HEK293 (cell line): ENCODE results near the gene NTNG1.

Source experiments
- CTCF ChIA-PET: fragments of 350-600 bp; formaldehyde crosslinking; extraction: SDS; loops from one replicate; lab custom pipeline; 2021; ENCODE audit warnings: antibody characterized with exemption; lab: Yijun Ruan, JAX
- POLR2A ChIA-PET: fragments of 300-600 bp; formaldehyde crosslinking; extraction: SDS; loops from one replicate; lab custom pipeline; 2020; ENCODE audit warnings: antibody characterized with exemption, inconsistent platforms; lab: Yijun Ruan, JAX
- H3K27ac ChIP-seq: fragments of 200-500 bp; sonication (Bioruptor generic); 2 replicates; pipeline ENCODE4 v1.5.1; 2014; ENCODE audit warnings: low read depth, low read length, control low read depth, inconsistent platforms; ENCODE audit errors: extremely low read depth
- H3K36me3 ChIP-seq, 2 experiments: fragments of 200-500 bp in 1 of 2; sonication (Bioruptor generic) in 1 of 2; 1 replicate in 1 of 2; 2 replicates in 1 of 2; pipeline ENCODE4 v1.5.1; 2014 to 2017; ENCODE audit warnings: inconsistent platforms in 2 of 2, low read length in 2 of 2; ENCODE audit not compliant: control insufficient read depth in 2 of 2, insufficient read depth in 1 of 2
- H3K4me1 ChIP-seq: fragments of 200-500 bp; sonication (Bioruptor generic); 2 replicates; pipeline ENCODE4 v1.5.1; 2014; ENCODE audit warnings: mild to moderate bottlenecking, low read length, inconsistent platforms; ENCODE audit not compliant: control insufficient read depth, insufficient read depth
- H3K4me3 ChIP-seq: 2 replicates; pipeline ENCODE4 v1.5.1; 2011; ENCODE audit warnings: low read depth, mild to moderate bottlenecking, control low read depth, low read length, moderate library complexity
- H3K9me3 ChIP-seq: fragments of 200-500 bp; sonication (Bioruptor generic); 2 replicates; pipeline ENCODE4 v1.5.1; 2014; ENCODE audit warnings: low read depth, low read length, inconsistent platforms; ENCODE audit not compliant: control insufficient read depth, insufficient read depth
- FEZF1 ChIP-seq: fragments of 450-650 bp; formaldehyde crosslinking; IDR thresholded peaks from 2 replicates; pipeline ENCODE4 v1.5.1; 2016; ENCODE audit warnings: missing biosample characterization, missing genetic modification characterization
- GLIS1 ChIP-seq: fragments of 450-650 bp; formaldehyde crosslinking; IDR thresholded peaks from 2 replicates; pipeline ENCODE4 v1.5.1; 2016; ENCODE audit warnings: missing biosample characterization, missing genetic modification characterization
- INSM2 ChIP-seq: fragments of 450-650 bp; formaldehyde crosslinking; IDR thresholded peaks from 2 replicates; pipeline ENCODE4 v1.5.1; 2016; ENCODE audit warnings: missing biosample characterization, missing genetic modification characterization
- OSR2 ChIP-seq: fragments of 450-650 bp; formaldehyde crosslinking; IDR thresholded peaks from 2 replicates; pipeline ENCODE4 v1.5.1; 2016; ENCODE audit warnings: missing biosample characterization, missing genetic modification characterization
- TSHZ1 ChIP-seq: fragments of 450-650 bp; formaldehyde crosslinking; IDR thresholded peaks from 2 replicates; pipeline ENCODE4 v1.5.1; 2016; ENCODE audit warnings: missing biosample characterization, missing genetic modification characterization, borderline replicate concordance
- ZBTB17 ChIP-seq: fragments of 450-650 bp; formaldehyde crosslinking; IDR thresholded peaks from 2 replicates; pipeline ENCODE4 v1.5.1; 2016; ENCODE audit warnings: missing biosample characterization, missing genetic modification characterization
- ZBTB20 ChIP-seq: fragments of 450-650 bp; formaldehyde crosslinking; IDR thresholded peaks from 2 replicates; pipeline ENCODE4 v1.5.1; 2016; ENCODE audit warnings: missing biosample characterization, missing genetic modification characterization
- ZBTB8A ChIP-seq: fragments of 450-650 bp; formaldehyde crosslinking; IDR thresholded peaks from 2 replicates; pipeline ENCODE4 v1.5.1; 2016; ENCODE audit warnings: missing biosample characterization, missing genetic modification characterization
- ZNF112 ChIP-seq: fragments of 450-650 bp; formaldehyde crosslinking; IDR thresholded peaks from 2 replicates; pipeline ENCODE4 v1.5.0; 2017; ENCODE audit warnings: missing biosample characterization, missing genetic modification characterization
- ZNF26 ChIP-seq: fragments of 450-650 bp; formaldehyde crosslinking; IDR thresholded peaks from 2 replicates; pipeline ENCODE4 v1.5.1; 2016; ENCODE audit warnings: missing biosample characterization, missing genetic modification characterization
- ZNF394 ChIP-seq: fragments of 450-650 bp; formaldehyde crosslinking; IDR thresholded peaks from 2 replicates; pipeline ENCODE4 v1.5.1; 2016; ENCODE audit warnings: missing biosample characterization, missing genetic modification characterization, mild to moderate bottlenecking, moderate library complexity, borderline replicate concordance
- ZNF621 ChIP-seq: fragments of 450-650 bp; formaldehyde crosslinking; IDR thresholded peaks from 2 replicates; pipeline ENCODE4 v1.5.1; 2017; ENCODE audit warnings: missing biosample characterization, missing genetic modification characterization
- ZNF626 ChIP-seq: fragments of 450-650 bp; sonication (Bioruptor Pico); formaldehyde crosslinking; IDR thresholded peaks from 2 replicates; pipeline ENCODE4 v1.5.1; 2018; ENCODE audit warnings: missing biosample characterization, missing genetic modification characterization, inconsistent platforms
- ZNF692 ChIP-seq: fragments of 450-650 bp; formaldehyde crosslinking; IDR thresholded peaks from 2 replicates; pipeline ENCODE4 v1.5.1; 2016; ENCODE audit warnings: missing biosample characterization, missing genetic modification characterization
- ZNF777 ChIP-seq: fragments of 450-650 bp; formaldehyde crosslinking; IDR thresholded peaks from 2 replicates; pipeline ENCODE4 v1.5.1; 2017; ENCODE audit warnings: missing biosample characterization, missing genetic modification characterization, borderline replicate concordance
- ZNF843 ChIP-seq: fragments of 450-650 bp; formaldehyde crosslinking; IDR thresholded peaks from 2 replicates; pipeline ENCODE4 v1.5.1; 2016; ENCODE audit warnings: missing biosample characterization, missing genetic modification characterization
- ZSCAN30 ChIP-seq: fragments of 450-650 bp; IDR thresholded peaks from 2 replicates; pipeline ENCODE4 v1.5.1; 2018; ENCODE audit warnings: missing biosample characterization, mild to moderate bottlenecking, missing genetic modification characterization, moderate library complexity

NTNG1 gene

GRCh38 chr1:107198561-107198960 lies 57.7 kb downstream of the NTNG1 start:
- no peak overlapping the region for H3K4me3 ChIP-seq
- H3K4me1 ChIP-seq: no peaks in the 10 kb centered on the region
- POLR2A ChIA-PET: no interaction called here
- H3K9me3 ChIP-seq: no peaks in the 10 kb centered on the region
- H3K36me3 ChIP-seq: no peaks in the 10 kb centered on the region
- no peak overlapping the region for H3K27ac ChIP-seq
- CTCF ChIA-PET: no interaction called here
- TF ChIP-seq FEZF1 (tag by site-specific recombination): 0 out of 2 replicates have a peak, but pooled peaks have one; percentile 16
- no peak for TF ChIP-seq ZNF626 (tag by site-specific recombination)
- TF ChIP-seq GLIS1 (tag by site-specific recombination): peak; percentile 24; the same call in 1 of the 2 replicates

GRCh38 chr1:107200631-107201030 lies 59.8 kb downstream of the NTNG1 start:
- no peak overlapping the region for H3K27ac ChIP-seq
- no peaks in the 10 kb centered on the region for H3K4me1 ChIP-seq
- ChIA-PET POLR2A (no interaction called here), CTCF (no interaction called here)
- TF ChIP-seq ZNF692 (tag by site-specific recombination) (no peak), ZBTB20 (no peak), OSR2 (tag by site-specific recombination) (no peak), ZNF26 (tag by site-specific recombination) (no peak), TSHZ1 (tag by site-specific recombination) (no peak), ZNF777 (tag by site-specific recombination) (no peak), ZNF621 (tag by site-specific recombination) (no peak), FEZF1 (tag by site-specific recombination) (no peak), ZNF112 (tag by site-specific recombination) (no peak), ZBTB17 (tag by site-specific recombination) (no peak), INSM2 (no peak), ZBTB8A (no peak), ZSCAN30 (no peak), ZNF394 (tag by site-specific recombination) (no peak), ZNF843 (no peak)
- no peaks in the 10 kb centered on the region for H3K36me3 ChIP-seq
- no peak overlapping the region for H3K4me3 ChIP-seq
- H3K9me3 ChIP-seq: no peaks in the 10 kb centered on the region
